KMS-11 (cell line): Measurements from ENCODE around the gene ELP6.
"Not testable (repeated sequence)": the region's sequence is repeated elsewhere in the genome, so short reads cannot be mapped to it uniquely, and the experiment has no call there.

Source experiments
- H2AFZ ChIP-seq: fragments of 200-600 bp; sonication (generic); 2 replicates; pipeline ENCODE4 v1.6.1; 2016; ENCODE audit warnings: antibody characterized with exemption, mixed run types, low read depth
- H3K27ac ChIP-seq: fragments of 200-600 bp; sonication (generic); 2 replicates; pipeline ENCODE4 v1.6.1; 2016; ENCODE audit warnings: mild to moderate bottlenecking, mixed run types
- H3K27me3 ChIP-seq: fragments of 200-600 bp; sonication (generic); 2 replicates; pipeline ENCODE4 v1.6.1; 2017; ENCODE audit warnings: mild to moderate bottlenecking, low read depth, mixed run types, moderate library complexity; ENCODE audit not compliant: insufficient read depth
- H3K36me3 ChIP-seq: fragments of 200-600 bp; sonication (generic); 2 replicates; pipeline ENCODE4 v1.6.1; 2017; ENCODE audit warnings: mild to moderate bottlenecking, mixed run types; ENCODE audit not compliant: insufficient read depth
- H3K4me1 ChIP-seq: fragments of 200-600 bp; sonication (generic); 2 replicates; pipeline ENCODE4 v1.6.1; 2016; ENCODE audit warnings: mild to moderate bottlenecking, low read depth, mixed run types; ENCODE audit not compliant: poor library complexity, severe bottlenecking
- H3K4me2 ChIP-seq: fragments of 200-600 bp; sonication (generic); 2 replicates; pipeline ENCODE4 v1.7.0; 2016; ENCODE audit warnings: mild to moderate bottlenecking, mixed run types
- H3K4me3 ChIP-seq: fragments of 200-600 bp; sonication (generic); IDR thresholded peaks from 2 replicates; pipeline ENCODE4 v1.6.1; 2017; ENCODE audit warnings: low read depth, low read length, mixed read lengths; ENCODE audit not compliant: insufficient read depth
- H3K79me2 ChIP-seq: fragments of 200-600 bp; sonication (generic); 2 replicates; pipeline ENCODE4 v1.6.1; 2016; ENCODE audit warnings: low read depth, mixed run types; ENCODE audit not compliant: insufficient read depth
- H3K9ac ChIP-seq: fragments of 200-600 bp; sonication (generic); 2 replicates; pipeline ENCODE4 v1.6.1; 2016; ENCODE audit warnings: mild to moderate bottlenecking, mixed run types
- H4K20me1 ChIP-seq: fragments of 200-600 bp; sonication (generic); 2 replicates; pipeline ENCODE4 v1.6.1; 2016; ENCODE audit warnings: mild to moderate bottlenecking, mixed run types; ENCODE audit not compliant: insufficient read depth
- TF ChIP-seq, protein P1 (sequence below): fragments of 200-600 bp; sonication (generic); conservative IDR thresholded peaks from 2 replicates; pipeline ENCODE4 v1.6.1; 2017; ENCODE audit warnings: low read depth, mild to moderate bottlenecking, antibody characterized with exemption, low read length, moderate library complexity, mixed read lengths

The ELP6 gene

DNA sequence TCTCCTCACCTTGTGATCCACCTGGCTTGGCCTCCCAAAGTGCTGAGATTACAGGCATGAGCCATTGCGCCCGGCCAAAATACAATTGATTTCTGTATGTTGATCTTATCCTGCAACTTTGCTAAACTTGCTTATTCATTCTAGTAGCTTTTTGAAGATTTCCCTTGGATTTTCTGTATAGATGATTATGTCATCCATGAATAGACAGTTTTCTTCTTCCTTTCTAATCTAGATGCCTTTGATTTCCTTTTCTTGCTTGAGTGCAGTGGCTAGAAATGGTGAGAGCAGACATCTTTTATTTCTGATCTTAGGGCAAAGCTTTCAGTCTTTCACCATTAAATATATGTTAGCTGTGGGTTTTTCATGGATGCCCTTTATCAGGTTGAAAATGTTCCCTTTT, 4.4 kb upstream of the ELP6 start:
- H3K9ac ChIP-seq = no peak overlapping the region
- H3K4me1 ChIP-seq = peaks cover 7% of the 10 kb centered on the region
- H4K20me1 ChIP-seq = no peaks in the 10 kb centered on the region
- H2AFZ ChIP-seq = no peak overlapping the region
- no peak overlapping the region for H3K4me2 ChIP-seq
- TF ChIP-seq, protein P1, sequence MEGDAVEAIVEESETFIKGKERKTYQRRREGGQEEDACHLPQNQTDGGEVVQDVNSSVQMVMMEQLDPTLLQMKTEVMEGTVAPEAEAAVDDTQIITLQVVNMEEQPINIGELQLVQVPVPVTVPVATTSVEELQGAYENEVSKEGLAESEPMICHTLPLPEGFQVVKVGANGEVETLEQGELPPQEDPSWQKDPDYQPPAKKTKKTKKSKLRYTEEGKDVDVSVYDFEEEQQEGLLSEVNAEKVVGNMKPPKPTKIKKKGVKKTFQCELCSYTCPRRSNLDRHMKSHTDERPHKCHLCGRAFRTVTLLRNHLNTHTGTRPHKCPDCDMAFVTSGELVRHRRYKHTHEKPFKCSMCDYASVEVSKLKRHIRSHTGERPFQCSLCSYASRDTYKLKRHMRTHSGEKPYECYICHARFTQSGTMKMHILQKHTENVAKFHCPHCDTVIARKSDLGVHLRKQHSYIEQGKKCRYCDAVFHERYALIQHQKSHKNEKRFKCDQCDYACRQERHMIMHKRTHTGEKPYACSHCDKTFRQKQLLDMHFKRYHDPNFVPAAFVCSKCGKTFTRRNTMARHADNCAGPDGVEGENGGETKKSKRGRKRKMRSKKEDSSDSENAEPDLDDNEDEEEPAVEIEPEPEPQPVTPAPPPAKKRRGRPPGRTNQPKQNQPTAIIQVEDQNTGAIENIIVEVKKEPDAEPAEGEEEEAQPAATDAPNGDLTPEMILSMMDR = no peak
- H3K79me2 ChIP-seq = no peaks in the 10 kb centered on the region
- H3K36me3 ChIP-seq = no peaks in the 10 kb centered on the region
- H3K27me3 ChIP-seq = no peaks in the 10 kb centered on the region
- no peak overlapping the region for H3K4me3 ChIP-seq
- no peak overlapping the region for H3K27ac ChIP-seq

DNA sequence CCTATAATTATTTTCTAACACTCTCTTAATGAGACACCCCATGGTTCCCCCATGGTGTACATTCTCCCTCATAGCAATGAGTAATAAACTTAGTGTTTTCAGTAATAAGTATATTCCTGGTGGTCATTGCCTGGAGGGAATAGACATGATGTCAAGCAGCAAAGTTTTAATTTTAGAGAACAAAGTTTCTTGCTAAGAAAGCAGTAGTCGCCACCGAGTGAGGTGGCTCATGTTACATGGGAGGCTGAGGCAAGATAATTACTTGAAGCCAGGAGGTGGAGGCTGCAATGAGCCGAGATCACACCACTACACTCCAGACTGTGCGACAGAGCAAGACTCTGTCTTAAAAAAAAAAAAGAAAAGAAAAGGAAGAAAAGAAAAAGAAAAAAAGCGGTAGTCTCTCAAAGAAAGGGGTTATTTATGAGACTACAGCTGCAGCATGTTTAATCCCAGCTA, 2.4 kb upstream of the ELP6 start:
- H3K79me2 ChIP-seq = no peaks in the 10 kb centered on the region; the same call in 1 of the 2 replicates
- H2AFZ ChIP-seq = no peak overlapping the region
- no peaks in the 10 kb centered on the region for H3K4me1 ChIP-seq
- no peaks in the 10 kb centered on the region for H3K36me3 ChIP-seq
- H3K9ac ChIP-seq = no peak overlapping the region
- H4K20me1 ChIP-seq = no peaks in the 10 kb centered on the region
- H3K4me3 ChIP-seq = no peak overlapping the region
- H3K27me3 ChIP-seq = no peaks in the 10 kb centered on the region
- TF ChIP-seq, protein P1 = no peak
- H3K4me2 ChIP-seq = no peak overlapping the region
- H3K27ac ChIP-seq = no peak overlapping the region

DNA sequence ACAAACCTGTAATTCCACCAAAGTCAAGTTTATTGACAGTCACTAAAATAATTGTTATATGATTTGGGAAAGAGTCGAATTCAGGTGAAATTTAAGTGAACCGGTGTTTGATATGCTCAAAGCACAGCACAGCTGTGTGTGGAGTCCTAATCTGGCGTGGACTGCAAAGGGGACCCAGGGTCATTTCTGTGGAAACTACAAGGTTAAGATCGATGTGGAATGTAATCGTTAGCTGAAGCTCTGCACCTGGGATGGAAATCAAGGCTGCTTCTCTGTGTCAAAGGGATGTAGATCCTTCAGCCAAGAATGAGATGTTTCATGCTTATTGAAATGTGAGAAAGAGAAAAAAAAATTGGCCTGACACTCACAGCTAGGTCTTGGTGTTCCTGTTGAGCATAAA, 1.6 kb upstream of the ELP6 start:
- no peaks in the 10 kb centered on the region for H3K36me3 ChIP-seq
- no peaks in the 10 kb centered on the region for H4K20me1 ChIP-seq
- H3K9ac ChIP-seq = no peak overlapping the region
- no peaks in the 10 kb centered on the region for H3K27me3 ChIP-seq
- no peaks in the 10 kb centered on the region for H3K4me1 ChIP-seq
- H3K4me3 ChIP-seq = no peak overlapping the region
- H3K79me2 ChIP-seq = no peaks in the 10 kb centered on the region; the same call in 1 of the 2 replicates
- no peak overlapping the region for H3K27ac ChIP-seq
- no peak overlapping the region for H2AFZ ChIP-seq
- TF ChIP-seq, protein P1 = no peak
- no peak overlapping the region for H3K4me2 ChIP-seq

GRCh38 chr3:47512416-47513124, 942 bp downstream of the ELP6 start:
- peak overlapping the region; percentile 85 for H3K9ac ChIP-seq
- no peaks in the 10 kb centered on the region for H3K27me3 ChIP-seq
- H2AFZ ChIP-seq = peak overlapping the region; percentile 78
- H3K4me2 ChIP-seq = peak overlapping the region; percentile 57; the same call in 1 of the 2 replicates
- peak overlapping the region; percentile 74 for H3K27ac ChIP-seq
- no peaks in the 10 kb centered on the region for H4K20me1 ChIP-seq
- no peaks in the 10 kb centered on the region; the same call in 1 of the 2 replicates for H3K79me2 ChIP-seq
- H3K36me3 ChIP-seq = no peaks in the 10 kb centered on the region
- TF ChIP-seq, protein P1 = no peak
- H3K4me1 ChIP-seq = no peaks in the 10 kb centered on the region
- H3K4me3 ChIP-seq = no peak overlapping the region

DNA sequence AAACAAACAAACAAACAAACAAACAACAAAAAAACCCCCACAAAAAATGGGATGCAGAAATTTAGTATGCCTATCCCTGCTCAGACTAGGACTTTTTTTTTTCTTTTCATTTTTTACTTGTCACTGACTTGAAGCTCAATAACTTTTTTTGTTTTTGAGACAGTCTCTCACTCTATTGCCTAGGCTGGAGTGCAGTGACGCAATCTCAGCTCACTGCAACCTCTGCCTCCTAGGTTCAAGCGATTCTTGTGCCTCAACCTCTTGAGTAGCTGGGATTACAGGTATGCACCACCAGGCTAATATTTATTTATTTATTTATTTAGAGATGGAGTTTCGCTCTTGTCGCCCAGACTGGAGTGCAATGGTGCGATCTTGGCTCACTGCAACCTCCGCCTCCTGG, 8.2 kb downstream of the ELP6 start:
- not testable (repeated sequence) for H3K4me2 ChIP-seq, H3K36me3 ChIP-seq, H2AFZ ChIP-seq, H3K79me2 ChIP-seq, H4K20me1 ChIP-seq, H3K4me1 ChIP-seq, H3K27ac ChIP-seq, H3K4me3 ChIP-seq, H3K27me3 ChIP-seq, H3K9ac ChIP-seq
